ENCODE data around the gene KRTAP4-4. TPM values are rescaled to one million over a fixed set of nuclear protein-coding genes. Genes with fewer than 3 reads are reported as not detected.
"Not testable (repeated sequence)": the region's sequence is repeated elsewhere in the genome, so short reads cannot be mapped to it uniquely, and the experiment has no call there.

Gene KRTAP4-4
- total RNA-seq, 1 donor from 2014 or later: not detected

GRCh38 chr17:41148971-41149651, 11.4 kb downstream of the KRTAP4-4 start:
- DNase-seq: not testable (repeated sequence)

DNA sequence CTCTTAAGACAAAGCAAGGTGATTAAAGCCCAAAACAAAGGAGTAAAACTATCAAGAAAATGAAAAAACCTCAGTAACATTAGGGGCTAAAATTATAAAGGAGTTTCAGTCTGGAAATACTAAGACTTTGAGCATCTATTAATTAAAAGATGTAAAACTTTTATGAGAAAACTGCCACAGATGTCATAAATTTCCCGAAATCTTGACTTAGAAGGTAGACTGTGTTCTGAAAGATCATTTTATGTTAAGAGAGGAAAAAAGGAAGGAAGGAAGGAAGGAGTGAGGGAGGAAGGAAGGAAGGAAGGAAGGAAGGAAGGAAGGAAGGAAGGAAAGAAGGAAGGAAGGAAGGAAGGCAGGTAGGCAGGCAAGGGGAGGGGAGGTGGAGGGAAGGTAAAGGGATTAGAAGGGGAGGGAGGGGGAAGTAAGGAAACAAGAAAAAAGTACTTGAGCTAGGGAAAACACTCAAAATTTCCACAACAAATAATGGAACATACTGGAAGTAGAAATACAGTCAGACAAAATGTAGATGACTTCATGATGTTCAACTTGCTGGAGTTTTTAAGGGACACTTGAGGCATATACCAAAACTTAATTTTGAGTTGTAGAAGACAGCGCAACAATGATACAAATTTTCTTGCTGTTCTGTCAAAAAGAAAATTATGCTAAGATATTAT, 12.9 kb downstream of the KRTAP4-4 start:
- no peak for DNase-seq

- DNase-seq: no peak
Measured at GRCh38 chr17:41145261-41145660, 15.3 kb downstream of the KRTAP4-4 start.

DNA sequence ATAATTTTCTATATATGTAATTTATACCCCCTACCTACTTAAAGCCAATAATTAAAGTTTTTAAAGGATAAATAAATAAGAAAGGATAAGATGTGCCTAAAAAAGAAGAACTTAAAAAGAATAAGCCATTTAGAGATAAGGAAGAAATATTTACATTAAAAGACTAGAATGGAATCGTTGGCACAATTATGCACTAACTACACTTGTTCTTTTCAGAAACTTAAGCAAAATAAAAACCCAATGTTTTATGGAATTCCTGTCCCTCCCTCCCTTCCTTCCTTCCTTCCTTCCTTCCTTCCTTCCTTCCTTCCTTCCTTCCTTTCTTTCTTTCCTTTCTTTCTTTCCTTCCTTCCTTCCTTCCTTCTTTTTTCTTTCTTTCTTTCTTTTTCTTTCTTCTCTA, 15.7 kb downstream of the KRTAP4-4 start:
- DNase-seq: no peak

- no peak for DNase-seq
Measured at GRCh38 chr17:41141361-41141760, 19.2 kb downstream of the KRTAP4-4 start.

DNA sequence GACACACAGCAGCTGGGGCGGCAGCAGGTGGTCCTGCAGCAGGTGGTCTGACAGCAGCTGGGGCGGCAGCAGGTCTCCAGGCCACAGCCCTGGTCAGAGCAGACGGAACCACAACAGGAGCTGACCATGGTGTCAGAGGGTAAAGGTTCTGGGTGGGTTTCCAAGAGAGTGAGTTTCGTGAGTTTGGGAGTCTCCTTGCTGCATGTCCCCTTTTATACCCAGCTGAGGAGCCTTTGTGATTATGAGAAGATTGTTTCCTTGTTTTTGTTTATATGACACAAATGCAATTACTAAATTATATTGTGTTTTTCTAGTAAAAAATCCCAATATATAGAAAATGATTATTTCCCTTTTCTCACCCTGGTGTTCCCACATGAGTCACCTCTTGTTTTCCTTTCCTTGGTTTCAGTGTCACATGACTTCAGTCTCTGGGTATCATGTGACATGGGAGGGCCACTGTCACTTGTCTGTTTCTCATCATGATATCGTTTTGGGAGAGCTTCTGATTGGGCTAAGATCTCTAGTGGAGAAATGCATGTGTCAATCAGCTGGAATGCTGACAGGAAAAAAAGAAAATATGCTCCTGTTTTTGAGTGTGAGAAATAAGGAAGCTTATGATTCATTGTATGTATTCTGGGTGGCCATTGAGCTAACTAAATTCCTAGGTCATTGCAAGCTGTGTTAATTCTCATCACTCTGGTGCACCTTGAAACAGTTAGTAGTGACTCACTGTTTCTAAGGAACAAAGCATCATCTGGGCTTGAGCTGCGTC, 20.0 kb downstream of the KRTAP4-4 start, which contains the start of gene KRTAP4-6:
TSS of gene KRTAP4-6 (minus strand) at position 185 of the 772 bp plus-strand sequence. CDS start at position 128, 57 bp downstream.
- DNase-seq: no peak

DNA sequence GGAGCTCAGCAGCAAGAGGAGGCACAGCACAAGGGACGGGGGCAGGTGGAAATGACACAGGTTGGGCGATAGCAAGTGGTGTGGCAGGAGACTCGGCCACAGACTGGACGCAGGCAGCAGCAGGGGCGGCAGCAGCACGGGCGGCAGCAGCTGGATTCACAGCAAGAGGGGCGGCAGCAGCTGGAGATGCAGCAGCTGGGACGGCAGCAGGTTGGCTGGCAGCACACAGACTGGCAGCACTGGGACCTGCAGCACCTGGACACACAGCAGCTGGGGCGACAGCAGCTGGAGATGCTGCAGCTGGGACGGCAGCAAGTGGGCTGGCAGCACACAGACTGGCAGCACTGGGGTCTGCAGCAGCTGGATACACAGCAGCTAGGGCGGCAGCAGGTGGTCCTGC, 20.7 kb downstream of the KRTAP4-4 start:
- DNase-seq: not testable (repeated sequence)

GRCh38 chr17:41133880-41134735, 26.4 kb downstream of the KRTAP4-4 start:
- DNase-seq: no peak

DNA sequence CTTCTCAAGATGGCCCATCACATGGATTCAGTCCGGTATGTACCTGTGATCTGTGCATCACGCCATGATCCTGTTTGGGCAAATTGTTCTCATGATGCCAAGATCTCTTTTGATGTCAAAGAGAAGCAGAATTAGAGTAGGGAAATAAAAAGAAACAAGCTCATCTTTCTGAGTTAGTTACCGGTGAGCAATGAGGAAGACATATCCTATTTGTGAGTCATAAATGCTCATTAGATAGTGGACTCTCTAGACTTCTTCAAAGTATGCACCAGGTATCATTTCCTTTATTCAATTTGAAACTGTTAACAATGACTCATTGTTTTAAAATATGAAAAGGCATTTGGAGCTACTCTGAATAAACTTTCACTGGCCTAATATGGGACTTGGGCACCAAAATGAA, 28.6 kb downstream of the KRTAP4-4 start:
- DNase-seq: no peak

DNA sequence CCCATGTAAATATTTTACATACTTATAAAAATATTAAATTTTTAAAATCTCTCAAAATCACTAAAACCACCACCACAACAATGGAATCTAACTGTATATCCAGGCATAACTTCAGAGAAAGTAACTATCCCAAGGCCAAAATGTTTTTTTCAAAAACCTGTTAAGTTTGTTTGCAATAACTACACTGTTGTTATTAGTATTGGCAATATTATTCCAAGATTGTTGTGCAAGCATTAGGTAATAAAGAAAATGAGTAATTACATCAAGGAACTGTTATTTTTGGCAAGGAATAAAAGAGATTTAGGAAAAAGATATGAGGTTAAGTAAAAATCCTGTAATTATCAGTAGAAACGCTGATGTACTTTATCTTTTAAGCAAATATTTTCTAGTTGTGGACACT, 33.2 kb downstream of the KRTAP4-4 start:
- no peak for DNase-seq

GRCh38 chr17:41126412-41126811, 34.1 kb downstream of the KRTAP4-4 start:
- DNase-seq: no peak

- DNase-seq: no peak
Measured at GRCh38 chr17:41125064-41125463, 35.5 kb downstream of the KRTAP4-4 start.

GRCh38 chr17:41123991-41124371, 36.6 kb downstream of the KRTAP4-4 start, which contains the start of gene KRTAP4-12:
Gene KRTAP4-12 (minus strand): TSS chr17:41124182. CDS start chr17:41124122, 60 bp downstream.
- DNase-seq: not testable (repeated sequence)

DNA sequence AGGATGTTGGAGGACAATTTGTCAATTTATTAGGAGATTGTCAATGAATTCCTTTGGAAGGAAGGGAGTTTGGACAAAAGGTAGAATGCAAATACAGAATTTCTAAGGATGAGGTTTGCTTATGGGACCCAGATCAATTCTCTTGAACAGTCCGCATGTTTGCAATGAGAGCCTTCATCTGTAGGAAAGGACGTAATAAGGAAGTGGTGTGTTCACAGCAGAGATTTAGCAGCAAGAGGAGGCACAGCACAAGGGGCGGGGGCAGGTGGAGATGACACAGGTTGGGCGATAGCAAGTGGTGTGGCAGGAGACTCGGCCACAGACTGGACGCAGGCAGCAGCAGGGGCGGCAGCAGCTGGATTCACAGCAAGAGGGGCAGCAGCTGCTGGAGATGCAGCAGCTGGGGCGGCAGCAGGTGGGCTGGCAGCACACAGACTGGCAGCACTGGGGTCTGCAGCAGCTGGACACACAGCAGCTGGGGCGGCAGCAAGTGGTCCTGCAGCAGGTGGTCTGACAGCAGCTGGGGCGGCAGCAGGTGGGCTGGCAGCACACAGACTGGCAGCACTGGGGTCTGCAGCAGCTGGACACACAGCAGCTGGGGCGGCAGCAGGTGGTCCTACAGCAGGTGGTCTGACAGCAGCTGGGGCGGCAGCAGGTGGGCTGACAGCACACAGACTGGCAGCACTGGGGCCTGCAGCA, 37.1 kb downstream of the KRTAP4-4 start:
- DNase-seq: not testable (repeated sequence)

GRCh38 chr17:41121742-41122141, 38.8 kb downstream of the KRTAP4-4 start:
- DNase-seq: no peak

GRCh38 chr17:41119696-41120690, 40.6 kb downstream of the KRTAP4-4 start:
- not testable (repeated sequence) for DNase-seq

DNA sequence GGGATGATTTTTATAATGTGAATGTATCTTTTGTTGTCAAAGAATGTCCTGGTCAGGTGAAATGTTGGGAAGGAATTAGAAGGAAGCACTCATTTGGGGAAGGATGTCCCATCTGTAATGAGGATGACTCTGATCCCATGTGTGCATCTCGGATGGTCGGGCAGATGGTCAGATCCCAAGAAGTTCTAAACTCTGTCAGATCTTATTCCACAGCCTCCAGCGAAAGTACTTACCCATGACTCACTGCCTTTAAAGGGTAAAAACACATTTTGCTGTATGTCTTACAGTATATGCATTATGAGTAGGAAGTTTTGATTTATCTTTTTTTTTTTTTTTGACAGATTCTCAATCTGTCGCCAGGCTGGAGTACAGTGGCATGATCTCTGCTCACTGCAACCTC, 41.8 kb downstream of the KRTAP4-4 start:
- no peak for DNase-seq

- not testable (repeated sequence) for DNase-seq
Measured at GRCh38 chr17:41117846-41118386, 42.6 kb downstream of the KRTAP4-4 start, which contains the start of gene KRTAP4-11. Gene KRTAP4-11 (minus strand): TSS chr17:41118373. CDS start chr17:41118315, 58 bp downstream.

- DNase-seq: no peak
Measured at GRCh38 chr17:41116297-41116696, 44.3 kb downstream of the KRTAP4-4 start.

Measured in occipital lobe (tissue), 2 donors.